HG02840 (cell line): ENCODE data around the gene CSNK1D.

Experiments used
- ATAC-seq: cut with Tn5 transposase; IDR thresholded peaks from one replicate; pipeline ENCODE4 v1.9.1; 2021; ENCODE audit warnings: mild to moderate bottlenecking, moderate library complexity, moderate number of reproducible peaks; ENCODE audit not compliant: unreplicated experiment, low FRiP score

The CSNK1D gene

GRCh38 chr17:82230609-82231311, 42.7 kb downstream of the CSNK1D start:
- ATAC-seq, result peak; percentile 29

- ATAC-seq, result no peak
These were observed 43.5 kb downstream of the CSNK1D start for GRCh38 chr17:82229698-82230608.

- ATAC-seq, result peak; percentile 42
These were observed 44.4 kb downstream of the CSNK1D start, which contains the start of gene SLC16A3 for GRCh38 chr17:82228842-82229697. SLC16A3 (plus strand) TSS chr17:82229042; CDS start chr17:82236009, 6,967 bp downstream.

GRCh38 chr17:82228278-82228841, 45.1 kb downstream of the CSNK1D start:
- no peak for ATAC-seq

GRCh38 chr17:82227629-82228277, 45.7 kb downstream of the CSNK1D start:
- no peak for ATAC-seq

- no peak for ATAC-seq
These were observed 46.5 kb downstream of the CSNK1D start for GRCh38 chr17:82226809-82227628.

- ATAC-seq, result no peak
These were observed 47.2 kb downstream of the CSNK1D start for GRCh38 chr17:82226146-82226808.

- no peak for ATAC-seq
These were observed 48.0 kb downstream of the CSNK1D start for GRCh38 chr17:82225368-82226029.

GRCh38 chr17:82224666-82225065, 48.8 kb downstream of the CSNK1D start:
- no peak for ATAC-seq

GRCh38 chr17:82223517-82223916, 50.0 kb downstream of the CSNK1D start:
- ATAC-seq, result no peak

GRCh38 chr17:82222816-82223215, 50.7 kb downstream of the CSNK1D start:
- no peak for ATAC-seq

GRCh38 chr17:82221341-82221902, 52.1 kb downstream of the CSNK1D start:
- ATAC-seq, result no peak

GRCh38 chr17:82219753-82220709, 53.5 kb downstream of the CSNK1D start:
- ATAC-seq, result no peak

GRCh38 chr17:82219083-82219482, 54.4 kb downstream of the CSNK1D start:
- no peak for ATAC-seq

- no peak for ATAC-seq
These were observed 55.0 kb downstream of the CSNK1D start for GRCh38 chr17:82218349-82219075.
